Activated naive CD8-positive, alpha-beta T cell treated with anti-CD3 and anti-CD28 coated beads for 36 hours (primary cell): ENCODE measurements around the gene C19orf33. TPM values are rescaled to one million over a fixed set of nuclear protein-coding genes. Genes with fewer than 3 reads are reported as not detected.
A peak's percentile ranks its signal among the peaks of the same experiment; 100 is the strongest.
"Not testable (repeated sequence)": the region's sequence is repeated elsewhere in the genome, so short reads cannot be mapped to it uniquely, and the experiment has no call there.

Experiments
- DNase-seq: peaks from one replicate; pipeline ENCODE4 v3.0.0; 2021
- H3K27ac Mint-ChIP-seq: one replicate; pipeline ENCODE4 v1.8.0; 2022; ENCODE audit warnings: mild to moderate bottlenecking, moderate library complexity, mixed read lengths
- H3K27me3 Mint-ChIP-seq: one replicate; pipeline ENCODE4 v1.8.0; 2022; ENCODE audit warnings: mild to moderate bottlenecking, mixed read lengths
- H3K36me3 Mint-ChIP-seq: one replicate; pipeline ENCODE4 v1.8.0; 2021; ENCODE audit warnings: mild to moderate bottlenecking, mixed read lengths
- H3K4me1 Mint-ChIP-seq: one replicate; pipeline ENCODE4 v1.8.0; 2021; ENCODE audit warnings: mixed read lengths
- H3K4me3 Mint-ChIP-seq: one replicate; pipeline ENCODE4 v1.8.0; 2022; ENCODE audit warnings: mild to moderate bottlenecking, moderate library complexity, mixed read lengths
- H3K9me3 Mint-ChIP-seq: one replicate; pipeline ENCODE4 v1.8.0; 2022; ENCODE audit warnings: mixed read lengths
- total RNA-seq, 2 experiments: library from RNA; stranded (reverse); gene quantifications; one replicate each; pipeline ENCODE4 v1.2.3, GENCODE V29; 2021

The C19orf33 gene
- total RNA-seq, 2 experiments from 2014 or later = not detected

DNA sequence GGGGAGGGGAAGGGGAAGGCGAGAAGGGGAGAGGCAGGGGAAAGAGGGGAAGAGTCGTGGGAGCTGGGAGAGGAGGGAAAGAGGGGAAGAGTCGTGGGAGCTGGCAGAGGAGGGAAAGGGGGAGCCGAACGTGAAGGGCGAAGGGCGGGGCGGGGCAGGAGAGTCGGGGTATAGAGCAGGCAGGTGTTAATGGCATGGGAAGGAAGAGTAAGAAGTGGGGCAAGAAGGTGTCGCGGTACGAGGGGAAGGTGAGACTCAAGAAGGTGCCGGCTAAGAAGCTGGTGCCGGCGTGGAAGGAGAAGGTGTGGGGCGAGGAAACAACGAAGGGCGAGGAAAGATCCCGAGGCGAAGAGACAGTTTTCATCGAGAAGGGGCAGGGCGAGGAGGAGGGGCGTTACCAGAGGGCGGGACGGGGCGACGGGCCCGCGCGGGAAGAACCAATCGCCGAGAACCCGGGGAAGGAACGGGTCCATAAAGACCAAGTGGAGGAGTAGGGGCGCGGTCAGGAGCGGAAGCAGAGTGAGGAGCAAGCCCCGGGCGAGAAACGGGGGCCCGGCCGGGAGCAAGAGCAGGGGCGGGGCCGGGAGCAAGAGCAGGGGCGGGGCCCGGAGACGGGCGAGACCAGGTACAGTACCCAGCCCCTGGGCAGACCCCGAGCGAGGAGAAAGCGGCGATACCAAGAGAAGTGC is 32.0 kb downstream of the C19orf33 start:
- Mint-ChIP-seq H3K9me3 (no peaks in the 10 kb centered on the region), H3K27me3 (no peaks in the 10 kb centered on the region), H3K4me3 (peak overlapping the region; percentile 97), H3K27ac (peak overlapping the region; percentile 99), H3K36me3 (no peaks in the 10 kb centered on the region), H3K4me1 (peaks cover 9% of the 10 kb centered on the region)
- peak; percentile 96 for DNase-seq

DNA sequence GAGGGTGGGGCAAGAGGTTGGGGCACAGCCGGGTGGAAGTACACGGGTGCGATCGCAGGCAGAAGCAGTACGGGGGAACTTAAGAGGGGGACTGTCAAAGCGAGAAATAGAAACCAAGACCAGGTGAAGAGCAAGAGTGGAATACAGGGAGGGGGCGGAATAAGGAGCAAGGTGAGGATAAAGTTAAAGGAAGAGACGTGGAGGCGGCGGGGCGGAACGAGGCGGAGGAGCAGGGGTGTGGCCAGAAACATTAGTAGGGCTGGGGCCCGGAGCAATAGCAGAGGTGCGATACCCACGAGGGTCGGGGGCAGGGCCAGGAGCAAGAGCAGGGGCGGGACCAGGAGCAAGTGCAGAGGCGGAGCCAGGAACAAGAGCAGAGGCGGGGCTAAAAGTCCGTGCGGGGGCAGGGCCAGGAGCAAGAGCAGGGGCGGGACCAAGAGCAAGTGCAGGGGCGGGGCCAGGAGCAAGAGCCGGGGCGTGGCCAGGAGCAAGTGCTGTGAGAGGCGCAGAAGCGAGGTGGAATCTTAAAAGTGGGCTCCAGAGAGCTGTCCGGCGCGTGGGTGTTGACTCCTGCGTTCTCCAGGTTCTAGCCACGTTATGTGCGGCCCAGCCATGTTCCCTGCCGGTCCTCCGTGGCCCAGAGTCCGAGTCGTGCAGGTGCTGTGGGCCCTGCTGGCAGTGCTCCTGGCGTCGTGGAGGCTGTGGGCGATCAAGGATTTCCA is 32.7 kb downstream of the C19orf33 start:
- no peaks in the 10 kb centered on the region for H3K27me3 Mint-ChIP-seq

DNA sequence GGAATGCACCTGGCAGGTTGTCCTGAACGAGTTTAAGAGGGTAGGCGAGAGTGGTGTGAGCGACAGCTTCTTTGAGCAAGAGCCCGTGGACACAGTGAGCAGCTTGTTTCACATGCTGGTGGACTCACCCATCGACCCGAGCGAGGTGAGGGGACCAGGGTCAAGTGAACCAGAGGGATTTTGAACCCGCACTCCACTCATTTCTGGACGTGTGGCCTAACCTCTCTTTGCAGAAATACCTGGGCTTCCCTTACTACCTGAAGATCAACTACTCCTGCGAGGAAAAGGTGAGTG is 33.3 kb downstream of the C19orf33 start:
- Mint-ChIP-seq H3K9me3 (no peaks in the 10 kb centered on the region), H3K27ac (peak overlapping the region; percentile 99)

More for the DNA sequence above, 32.7 kb downstream of the C19orf33 start:
- H3K4me1 Mint-ChIP-seq = peaks cover 9% of the 10 kb centered on the region
- DNase-seq = peak; percentile 95
- H3K9me3 Mint-ChIP-seq = no peaks in the 10 kb centered on the region
- peak overlapping the region; percentile 99 for H3K27ac Mint-ChIP-seq
- peak overlapping the region; percentile 97 for H3K4me3 Mint-ChIP-seq
- H3K36me3 Mint-ChIP-seq = no peaks in the 10 kb centered on the region

GRCh38 chr19:38339011-38339410 is 35.0 kb downstream of the C19orf33 start:
- not testable (repeated sequence) for H3K4me3 Mint-ChIP-seq, H3K9me3 Mint-ChIP-seq, H3K27me3 Mint-ChIP-seq, H3K4me1 Mint-ChIP-seq, DNase-seq, H3K36me3 Mint-ChIP-seq, H3K27ac Mint-ChIP-seq

More for the DNA sequence above, 33.3 kb downstream of the C19orf33 start:
- DNase-seq = no peak
- H3K4me3 Mint-ChIP-seq = peak overlapping the region; percentile 97
- no peaks in the 10 kb centered on the region for H3K27me3 Mint-ChIP-seq
- H3K36me3 Mint-ChIP-seq = no peaks in the 10 kb centered on the region
- peaks cover 9% of the 10 kb centered on the region for H3K4me1 Mint-ChIP-seq

DNA sequence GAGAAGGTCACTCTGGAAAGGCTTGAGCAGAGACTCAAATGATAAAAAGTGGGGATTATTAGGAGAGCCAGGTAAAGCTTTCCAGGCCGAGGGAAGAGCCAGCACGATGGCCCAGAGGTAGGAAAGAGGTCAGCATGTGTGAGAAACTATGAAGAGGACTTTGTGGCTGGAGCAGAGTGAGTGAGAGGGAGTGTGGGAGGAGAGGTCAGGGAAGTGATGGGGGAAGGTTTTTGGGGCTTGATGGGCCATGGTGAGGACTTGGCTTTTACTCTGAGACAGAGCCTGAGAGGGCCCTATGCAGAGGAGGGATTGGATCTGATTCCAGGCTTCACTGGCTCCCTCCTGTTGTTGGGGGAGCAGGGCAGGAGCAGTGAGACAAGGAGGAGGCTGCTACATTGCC is 36.9 kb downstream of the C19orf33 start:
- no peaks in the 10 kb centered on the region for H3K36me3 Mint-ChIP-seq
- H3K27me3 Mint-ChIP-seq = no peaks in the 10 kb centered on the region
- no peak for DNase-seq
- no peak overlapping the region for H3K4me3 Mint-ChIP-seq
- peaks cover 9% of the 10 kb centered on the region for H3K4me1 Mint-ChIP-seq
- no peaks in the 10 kb centered on the region for H3K9me3 Mint-ChIP-seq
- H3K27ac Mint-ChIP-seq = no peak overlapping the region

DNA sequence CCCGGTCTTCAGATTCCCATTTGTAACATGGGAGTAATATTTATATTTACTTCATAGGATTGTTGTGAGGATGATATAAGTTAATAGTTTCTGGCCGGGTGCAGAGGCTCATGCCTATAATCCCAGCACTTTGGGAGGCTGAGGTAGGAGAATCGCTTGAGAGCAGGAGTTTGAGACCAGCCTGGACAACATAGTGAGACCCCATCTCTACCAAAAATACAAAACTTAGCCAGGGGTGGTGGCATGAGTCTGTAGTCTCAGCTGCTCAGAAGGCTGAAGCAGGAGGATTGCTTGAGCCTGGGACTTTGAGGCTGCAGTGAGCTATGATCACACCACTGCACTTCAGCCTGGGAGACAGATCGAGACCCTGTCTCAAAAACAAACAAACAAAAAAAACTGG is 42.8 kb downstream of the C19orf33 start:
- Mint-ChIP-seq H3K4me1 (no peaks in the 10 kb centered on the region), H3K27ac (no peak overlapping the region), H3K9me3 (no peaks in the 10 kb centered on the region), H3K4me3 (no peak overlapping the region), H3K36me3 (no peaks in the 10 kb centered on the region), H3K27me3 (no peaks in the 10 kb centered on the region)
- no peak for DNase-seq

DNA sequence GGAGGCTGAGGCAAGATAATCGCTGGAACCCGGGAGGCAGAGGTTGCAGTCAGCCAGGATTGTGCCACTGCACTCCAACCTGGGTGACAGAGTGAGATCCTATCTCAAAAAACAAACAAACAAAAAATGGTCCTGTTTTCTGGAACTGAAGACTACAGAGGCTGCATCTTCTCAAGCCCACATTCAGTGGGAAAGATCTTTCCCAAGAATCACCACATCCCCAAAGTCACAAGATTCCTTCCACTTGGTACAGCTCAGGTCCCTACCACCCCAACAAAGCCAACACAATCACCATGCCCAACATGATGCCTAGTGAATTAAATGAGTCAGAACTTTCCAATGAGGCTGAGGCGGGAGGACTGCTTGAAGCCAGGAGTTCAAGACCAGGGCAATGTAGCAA is 46.8 kb downstream of the C19orf33 start:
- Mint-ChIP-seq H3K27ac (no peak overlapping the region), H3K4me1 (no peaks in the 10 kb centered on the region), H3K27me3 (no peaks in the 10 kb centered on the region), H3K36me3 (no peaks in the 10 kb centered on the region), H3K4me3 (no peak overlapping the region), H3K9me3 (no peaks in the 10 kb centered on the region)
- no peak for DNase-seq

DNA sequence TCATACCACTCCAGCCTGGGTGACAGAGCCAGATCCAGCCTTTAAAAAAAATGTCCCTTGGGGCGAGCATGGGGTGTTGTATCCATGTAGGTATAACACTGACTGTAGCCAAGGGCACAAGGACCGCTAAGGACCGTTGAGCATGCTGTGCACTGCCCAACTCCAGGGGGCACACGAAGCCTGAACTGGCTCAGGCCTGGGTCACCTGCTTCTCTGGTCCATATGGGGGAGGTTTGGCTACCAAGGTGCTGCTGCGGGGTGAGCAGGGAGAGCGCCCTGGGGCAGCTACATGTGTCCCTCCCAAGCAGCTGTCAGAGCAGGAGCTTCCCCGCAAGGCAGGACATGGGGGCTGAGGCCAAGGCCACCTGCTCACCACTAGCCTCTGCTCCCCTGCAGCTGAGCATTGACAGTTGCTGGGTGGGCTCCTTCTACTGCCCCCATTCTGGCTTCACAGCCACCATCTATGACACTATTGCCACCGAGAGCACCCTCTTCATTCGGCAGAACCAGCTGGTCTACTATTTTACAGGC is 47.9 kb downstream of the C19orf33 start:
- H3K27ac Mint-ChIP-seq = no peak overlapping the region
- no peaks in the 10 kb centered on the region for H3K27me3 Mint-ChIP-seq
- no peak overlapping the region for H3K4me3 Mint-ChIP-seq
- H3K4me1 Mint-ChIP-seq = no peaks in the 10 kb centered on the region
- no peak for DNase-seq
- no peaks in the 10 kb centered on the region for H3K36me3 Mint-ChIP-seq
- no peaks in the 10 kb centered on the region for H3K9me3 Mint-ChIP-seq

- Mint-ChIP-seq H3K27ac (no peak overlapping the region), H3K4me3 (no peak overlapping the region), H3K36me3 (no peaks in the 10 kb centered on the region), H3K9me3 (no peaks in the 10 kb centered on the region), H3K4me1 (no peaks in the 10 kb centered on the region), H3K27me3 (no peaks in the 10 kb centered on the region)
- no peak for DNase-seq
These were observed 48.6 kb downstream of the C19orf33 start for GRCh38 chr19:38352611-38353010.

Other genes starting within 250 kb of the C19orf33 start
- gene DPF1, start 80.0 kb upstream of the C19orf33 start, total RNA-seq = under 1 TPM; 0.41 to 0.50 TPM
- gene PPP1R14A, start 47.9 kb upstream of the C19orf33 start, total RNA-seq = not detected
- 10 to 100 TPM; 28.2 to 31.7 TPM for gene SPINT2, start 39.7 kb upstream of the C19orf33 start, total RNA-seq
- gene YIF1B, start 11.7 kb downstream of the C19orf33 start, total RNA-seq = 10 to 100 TPM; 57.3 to 63.0 TPM
- 1 to 10 TPM; 6.6 to 6.9 TPM for gene KCNK6, start 15.6 kb downstream of the C19orf33 start, total RNA-seq
- gene CATSPERG, start 31.6 kb downstream of the C19orf33 start, total RNA-seq = 1 to 10 TPM; 1.9 to 2.1 TPM
- 100 to 1,000 TPM; 193 to 199 TPM for gene PSMD8, start 70.3 kb downstream of the C19orf33 start, total RNA-seq
- under 1 TPM in 1 of 2 experiments, not detected in 1; 0.14 TPM for gene GGN, start 83.8 kb downstream of the C19orf33 start, total RNA-seq
- gene SPRED3, start 84.4 kb downstream of the C19orf33 start, total RNA-seq = under 1 TPM; 0.45 to 0.74 TPM
- gene FAM98C, start 98.8 kb downstream of the C19orf33 start, total RNA-seq = 1 to 10 TPM; 8.1 to 9.3 TPM
- under 1 TPM; 0.22 to 0.23 TPM for gene RASGRP4, start 122.0 kb downstream of the C19orf33 start, total RNA-seq
- under 1 TPM; 0.19 to 0.28 TPM for gene RYR1, start 129.4 kb downstream of the C19orf33 start, total RNA-seq